AG09309 (cell line): ENCODE results near the gene SPAG16.

Source experiments
- DNase-seq: peaks from one replicate; pipeline ENCODE4 v3.0.0-alpha.2; 2010; ENCODE audit warnings: low read depth
- H3K4me3 ChIP-seq: 2 replicates; pipeline ENCODE4 v1.5.1; 2011; ENCODE audit warnings: mild to moderate bottlenecking, low read depth, low read length, moderate library complexity; ENCODE audit not compliant: control insufficient read depth
- CTCF ChIP-seq: IDR thresholded peaks from 2 replicates; pipeline ENCODE4 v1.5.1; 2011; ENCODE audit warnings: mild to moderate bottlenecking, low read depth, low read length, inconsistent platforms; ENCODE audit not compliant: insufficient read depth, control insufficient read depth; ENCODE audit errors: missing control alignments

Gene SPAG16

GRCh38 chr2:213284105-213285090 lies at the start of gene SPAG16:
SPAG16 (plus strand) TSS chr2:213284464.
- DNase-seq, result peak; percentile 92
- no peak for TF ChIP-seq CTCF
- peak within 1 kb of the TSS; percentile 71 for H3K4me3 ChIP-seq

GRCh38 chr2:213234641-213235040 lies 49.6 kb upstream of the SPAG16 start:
- no peak for TF ChIP-seq CTCF
- DNase-seq, result no peak
- no peak overlapping the region for H3K4me3 ChIP-seq

- H3K4me3 ChIP-seq, result no peak overlapping the region
- DNase-seq, result no peak
- no peak for TF ChIP-seq CTCF
These were observed 48.5 kb upstream of the SPAG16 start for GRCh38 chr2:213235741-213236140.

- no peak for TF ChIP-seq CTCF
- DNase-seq, result no peak
- no peak overlapping the region for H3K4me3 ChIP-seq
These were observed 47.0 kb upstream of the SPAG16 start for GRCh38 chr2:213237251-213237650.

GRCh38 chr2:213237787-213238186 lies 46.5 kb upstream of the SPAG16 start:
- TF ChIP-seq CTCF, result no peak
- no peak overlapping the region for H3K4me3 ChIP-seq
- no peak for DNase-seq

GRCh38 chr2:213238753-213239495 lies 45.3 kb upstream of the SPAG16 start:
- peak; percentile 71 for DNase-seq
- H3K4me3 ChIP-seq, result no peak overlapping the region
- no peak for TF ChIP-seq CTCF
